Neuronal stem cell (in vitro differentiated cells): Measurements from ENCODE around the gene CD151.

ENCODE experiments used
- DNase-seq: peaks from one replicate; pipeline ENCODE4 v3.0.0-alpha.2; 2013; ENCODE audit warnings: low spot score
- H2AFZ ChIP-seq: one replicate; pipeline ENCODE4 v1.6.1; 2013; ENCODE audit warnings: mild to moderate bottlenecking, low read length, inconsistent platforms
- H2AK5ac ChIP-seq: 2 replicates; pipeline ENCODE4 v1.6.1; 2013; ENCODE audit warnings: low read depth, mild to moderate bottlenecking, inconsistent platforms, low read length, moderate library complexity, mixed read lengths
- H2BK120ac ChIP-seq: 2 replicates; pipeline ENCODE4 v1.6.1; 2013; ENCODE audit warnings: low read depth, mild to moderate bottlenecking, inconsistent platforms, low read length, moderate library complexity, mixed read lengths
- H2BK12ac ChIP-seq: one replicate; pipeline ENCODE4 v1.6.1; 2013; ENCODE audit warnings: low read length, inconsistent platforms
- H2BK15ac ChIP-seq: 2 replicates; pipeline ENCODE4 v1.6.1; 2013; ENCODE audit warnings: mild to moderate bottlenecking, low read length, inconsistent platforms, mixed read lengths
- H2BK5ac ChIP-seq: one replicate; pipeline ENCODE4 v1.6.1; 2013; ENCODE audit warnings: inconsistent platforms, mild to moderate bottlenecking, low read length, moderate library complexity
- H3K14ac ChIP-seq: one replicate; pipeline ENCODE4 v1.6.1; 2013; ENCODE audit warnings: low read length, inconsistent platforms
- H3K18ac ChIP-seq: 2 replicates; pipeline ENCODE4 v1.6.1; 2013; ENCODE audit warnings: low read length, inconsistent platforms
- H3K23ac ChIP-seq: 2 replicates; pipeline ENCODE4 v1.6.1; 2013; ENCODE audit warnings: low read depth, mild to moderate bottlenecking, mixed read lengths, low read length, inconsistent platforms; ENCODE audit not compliant: poor library complexity
- H3K27ac ChIP-seq: replicated peaks from 3 replicates; pipeline ENCODE4 v1.5.1; 2013; ENCODE audit warnings: low read length, inconsistent platforms
- H3K27me3 ChIP-seq, 3 experiments: 2 replicates each; pipeline ENCODE4 v1.6.1; 2013; ENCODE audit warnings: low read length in 3 of 3, mild to moderate bottlenecking in 2 of 3, inconsistent platforms in 1 of 3, low read depth in 1 of 3, mixed read lengths in 1 of 3, moderate library complexity in 1 of 3; ENCODE audit not compliant: control insufficient read depth in 3 of 3, insufficient read depth in 3 of 3
- H3K36me3 ChIP-seq, 2 donors: replicated peaks in 1 of 2; 2 replicates each; pipeline ENCODE4 v1.6.1; 2013; ENCODE audit warnings: low read length in 2 of 2; ENCODE audit not compliant: control insufficient read depth in 2 of 2, insufficient read depth in 2 of 2
- H3K4ac ChIP-seq: 2 replicates; pipeline ENCODE4 v1.6.1; 2013; ENCODE audit warnings: inconsistent platforms, mild to moderate bottlenecking, low read length, moderate library complexity
- H3K4me1 ChIP-seq, 2 donors: 1 replicate in 1 of 2; 2 replicates in 1 of 2; pipeline ENCODE4 v1.6.1; 2013; ENCODE audit warnings: low read length in 2 of 2, low read depth in 1 of 2; ENCODE audit not compliant: control insufficient read depth in 2 of 2, insufficient read depth in 1 of 2
- H3K4me2 ChIP-seq: one replicate; pipeline ENCODE4 v1.6.1; 2013; ENCODE audit warnings: mild to moderate bottlenecking, low read length, inconsistent platforms; ENCODE audit not compliant: insufficient read depth, poor library complexity, severe bottlenecking
- H3K4me3 ChIP-seq, 2 donors: 2 replicates each; pipeline ENCODE4 v1.5.1; 2013; ENCODE audit warnings: low read length in 2 of 2, mild to moderate bottlenecking in 2 of 2, inconsistent platforms in 1 of 2, moderate library complexity in 1 of 2
- H3K79me1 ChIP-seq: one replicate; pipeline ENCODE4 v1.6.1; 2013; ENCODE audit warnings: low read depth, mild to moderate bottlenecking, inconsistent platforms, low read length, moderate library complexity
- H3K9ac ChIP-seq: one replicate; pipeline ENCODE4 v1.6.1; 2013; ENCODE audit warnings: mild to moderate bottlenecking, low read depth, low read length, inconsistent platforms; ENCODE audit not compliant: poor library complexity
- H3K9me3 ChIP-seq, 2 donors: replicated peaks in 1 of 2; 2 replicates each; pipeline versions ENCODE3 to v1.6.1; 2013; ENCODE audit warnings: low read length in 2 of 2, mild to moderate bottlenecking in 2 of 2, inconsistent platforms in 1 of 2, low read depth in 1 of 2, mixed read lengths in 1 of 2, moderate library complexity in 1 of 2; ENCODE audit not compliant: control insufficient read depth in 2 of 2, insufficient read depth in 1 of 2
- H4K8ac ChIP-seq: one replicate; pipeline ENCODE4 v1.6.1; 2013; ENCODE audit warnings: low read depth, mild to moderate bottlenecking, inconsistent platforms, low read length, moderate library complexity
- H4K91ac ChIP-seq: one replicate; pipeline ENCODE4 v1.6.1; 2013; ENCODE audit warnings: low read length, low read depth, mild to moderate bottlenecking, inconsistent platforms; ENCODE audit not compliant: poor library complexity
- WGBS, 2 donors: extraction: QIAGEN DNeasy Blood & Tissue Kit; methylation state at CpG; one replicate each; pipeline ENCODE4 v1.1.7; 2013; ENCODE audit warnings: missing lambda C conversion rate in 2 of 2, mixed read lengths in 1 of 2; ENCODE audit not compliant: insufficient read length in 2 of 2, insufficient replicate concordance in 1 of 2; ENCODE audit errors: extremely low coverage in 2 of 2; 5-methylcytosine and 5-hydroxymethylcytosine counted together

The CD151 gene

DNA sequence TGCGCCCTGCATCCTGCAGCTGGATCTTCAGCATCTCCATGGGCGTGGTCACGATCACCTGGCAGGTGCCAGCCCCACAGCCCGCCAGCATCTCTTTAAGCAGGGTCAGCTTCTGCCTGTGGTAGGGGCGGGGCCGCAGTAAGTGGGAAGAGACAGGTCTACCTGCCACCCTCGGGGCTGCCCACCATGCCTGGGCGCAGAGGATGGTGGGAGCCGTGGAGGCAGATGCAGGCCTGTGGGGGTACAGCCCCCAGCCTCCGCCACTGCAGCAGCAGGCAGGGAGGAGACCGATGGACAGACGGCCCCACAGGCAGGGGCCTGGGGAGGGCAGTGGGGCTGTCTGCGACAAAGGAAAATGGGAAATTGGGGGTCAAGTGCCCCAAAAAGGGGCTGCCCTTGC is 39.9 kb upstream of the CD151 start:
- Histone ChIP-seq H3K18ac (no peak overlapping the region), H2AK5ac (no peak overlapping the region)

DNA sequence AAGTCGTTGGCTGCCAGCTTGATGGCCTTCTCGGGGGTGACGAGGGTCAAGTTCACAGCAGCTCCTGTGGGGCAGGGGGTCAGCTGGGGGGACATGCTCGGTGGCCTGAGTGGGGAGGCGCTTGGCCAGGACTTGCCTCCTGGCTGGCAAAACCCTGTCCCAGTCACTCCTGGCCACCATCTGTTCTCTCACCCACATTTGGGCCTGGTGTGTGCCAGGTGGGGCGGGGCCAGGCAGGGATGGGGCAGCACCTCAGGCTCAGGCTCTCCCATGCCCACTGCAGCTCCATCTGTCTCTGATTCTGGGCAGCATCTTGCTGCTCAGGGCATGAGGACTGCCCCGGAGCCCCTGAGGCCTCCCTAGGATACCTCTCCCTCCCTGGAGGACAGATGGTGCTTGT is 39.2 kb upstream of the CD151 start:
- Histone ChIP-seq H3K4me1 (peaks cover 18 to 27% of the 10 kb centered on the region in 2 donors), H3K9me3 (no peaks in the 10 kb centered on the region), H2BK5ac (no peak overlapping the region), H4K8ac (no peak overlapping the region), H3K23ac (no peak overlapping the region), H2AK5ac (no peak overlapping the region), H3K27ac (no peak overlapping the region), H3K4me3 (no peak overlapping the region), H3K36me3 (peaks cover 19 to 40% of the 10 kb centered on the region in 2 donors), H2AFZ (no peak overlapping the region), H2BK12ac (no peak overlapping the region), H3K27me3 (no peaks in the 10 kb centered on the region), H4K91ac (no peak overlapping the region), H2BK120ac (no peak overlapping the region), H3K79me1 (peaks cover 24% of the 10 kb centered on the region), H3K18ac (no peak overlapping the region), H3K9ac (peak overlapping the region; percentile 12), H3K14ac (no peak overlapping the region), H3K4ac (no peak overlapping the region), H2BK15ac (no peak overlapping the region), H3K4me2 (no peak overlapping the region)
- no CpG with 5 or more reads among the region's 7 CpGs for WGBS, 2 donors
- no peak for DNase-seq

More for the DNA sequence above, 39.9 kb upstream of the CD151 start:
- no peaks in the 10 kb centered on the region for H3K9me3 ChIP-seq
- H3K23ac ChIP-seq = peak overlapping the region; percentile 89
- no peak overlapping the region for H2BK5ac ChIP-seq
- H3K27me3 ChIP-seq = no peaks in the 10 kb centered on the region
- peaks cover 18 to 27% of the 10 kb centered on the region in 2 donors for H3K4me1 ChIP-seq
- H3K4me3 ChIP-seq = no peak overlapping the region
- no peak overlapping the region for H2AFZ ChIP-seq
- H3K4me2 ChIP-seq = no peak overlapping the region
- no peak overlapping the region for H2BK12ac ChIP-seq
- no peak overlapping the region for H4K8ac ChIP-seq
- no peak overlapping the region for H3K14ac ChIP-seq
- no peak overlapping the region for H2BK120ac ChIP-seq
- H3K27ac ChIP-seq = no peak overlapping the region
- peak overlapping the region; percentile 21 for H3K9ac ChIP-seq
- no peak overlapping the region for H3K4ac ChIP-seq
- H3K36me3 ChIP-seq = peaks cover 19 to 40% of the 10 kb centered on the region in 2 donors
- no peak overlapping the region for H2BK15ac ChIP-seq
- H4K91ac ChIP-seq = no peak overlapping the region
- H3K79me1 ChIP-seq = peaks cover 21% of the 10 kb centered on the region
- no peak for DNase-seq
- WGBS, 2 donors = no CpG with 5 or more reads among the region's 13 CpGs

DNA sequence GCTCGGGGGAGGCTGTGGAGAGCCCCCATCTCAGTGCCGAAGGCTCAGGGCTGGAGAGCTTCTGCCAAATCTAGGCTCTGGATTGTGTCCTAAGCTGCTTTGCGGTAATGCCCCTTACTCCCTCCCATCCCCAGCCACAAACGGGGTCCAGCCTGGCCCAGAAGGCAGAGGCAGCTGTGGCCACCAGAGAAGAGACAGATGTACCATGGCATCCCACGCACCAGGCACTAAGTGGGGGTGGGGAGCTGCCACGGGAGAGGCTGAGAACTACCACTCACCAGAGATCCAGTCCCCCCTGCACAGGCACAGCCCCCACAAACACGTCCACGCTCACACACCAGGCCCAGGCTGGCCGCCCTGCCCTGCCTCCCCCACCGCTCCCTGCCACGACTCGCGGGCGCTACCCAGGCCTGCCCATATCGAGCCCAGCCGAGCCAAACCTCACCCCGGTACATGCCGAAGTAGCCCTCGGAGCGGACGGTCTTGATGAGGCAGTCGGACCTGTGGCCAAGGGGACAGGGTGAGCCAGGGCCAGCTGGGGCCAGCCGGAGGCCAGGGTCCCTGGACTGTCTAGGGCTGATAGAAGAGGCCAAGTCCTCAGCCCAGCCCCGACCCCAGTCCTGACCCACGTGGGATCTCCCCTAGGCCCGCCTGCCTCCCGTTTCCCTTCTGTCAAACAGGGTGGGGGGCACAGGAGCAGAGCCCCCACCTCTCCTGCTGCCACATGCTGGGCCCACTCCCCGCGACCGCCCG is 38.6 kb upstream of the CD151 start:
- Histone ChIP-seq H4K8ac (no peak overlapping the region), H3K27ac (no peak overlapping the region), H3K79me1 (peaks cover 24% of the 10 kb centered on the region), H3K23ac (peak overlapping the region; percentile 95), H3K36me3 (peaks cover 19 to 43% of the 10 kb centered on the region in 2 donors), H3K18ac (no peak overlapping the region), H3K27me3 (no peaks in the 10 kb centered on the region), H2AFZ (no peak overlapping the region), H3K9ac (peak overlapping the region; percentile 70), H3K4me3 (peak overlapping the region in 1 of 2 donors; percentile 26), H2BK120ac (no peak overlapping the region), H4K91ac (no peak overlapping the region), H3K9me3 (no peaks in the 10 kb centered on the region), H2BK5ac (peak overlapping the region; percentile 82), H2AK5ac (peak overlapping the region; percentile 56), H3K4ac (no peak overlapping the region), H2BK12ac (no peak overlapping the region), H3K4me1 (peaks cover 18 to 21% of the 10 kb centered on the region in 2 donors), H2BK15ac (no peak overlapping the region), H3K14ac (no peak overlapping the region), H3K4me2 (no peak overlapping the region)
- DNase-seq = no peak
- WGBS, 2 donors = no CpG with 5 or more reads among the region's 31 CpGs

DNA sequence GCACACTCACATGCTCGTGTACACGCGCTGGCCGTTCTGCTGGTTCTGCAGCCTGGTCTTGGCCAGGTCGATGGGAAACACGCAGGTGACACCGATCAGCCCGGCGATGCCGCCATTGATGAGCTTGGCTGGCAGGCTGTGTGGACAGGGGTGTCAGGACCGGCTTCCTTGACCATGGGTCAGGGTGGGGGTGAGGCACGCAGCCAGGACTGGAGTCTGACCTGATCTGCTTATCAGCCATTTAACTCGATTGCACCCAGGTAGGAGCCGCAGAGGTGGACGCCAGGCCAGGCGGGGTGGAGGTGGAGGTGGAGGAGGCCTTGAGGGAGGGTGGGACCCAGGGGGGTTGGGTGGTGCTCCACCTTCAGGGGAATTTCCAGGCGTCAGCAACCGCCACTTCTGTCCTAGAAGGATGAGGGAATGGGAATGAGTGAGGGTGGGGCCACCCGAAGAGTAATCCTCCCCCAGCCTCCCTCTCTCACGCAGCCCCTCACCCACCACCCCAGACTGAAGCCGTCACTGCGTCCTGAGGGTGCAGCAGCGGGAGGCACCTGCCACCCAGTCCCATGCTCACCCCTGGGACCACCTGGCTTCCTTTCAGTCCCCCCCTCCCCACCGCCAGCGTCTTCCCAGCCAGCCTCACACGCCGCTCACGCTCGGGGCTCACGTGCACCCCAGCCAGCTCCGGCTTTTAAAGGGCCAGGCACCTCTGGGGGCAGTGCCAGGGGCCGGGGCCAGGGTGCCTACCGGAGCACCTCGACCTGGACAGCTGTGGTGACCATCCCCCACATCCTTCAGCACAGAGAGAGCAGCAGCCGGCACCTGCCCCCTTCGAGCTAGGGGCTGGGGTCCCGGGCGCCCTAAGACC is 37.8 kb upstream of the CD151 start:
- Histone ChIP-seq H3K4me2 (peak overlapping the region; percentile 11), H3K4me3 (no peak overlapping the region), H3K36me3 (peaks cover 19 to 51% of the 10 kb centered on the region in 2 donors), H3K18ac (peak overlapping the region; percentile 64), H3K9ac (peak overlapping the region; percentile 70), H2BK15ac (no peak overlapping the region), H3K27me3 (no peaks in the 10 kb centered on the region), H4K8ac (no peak overlapping the region), H2BK5ac (peak overlapping the region; percentile 82), H2AFZ (no peak overlapping the region), H3K27ac (no peak overlapping the region), H4K91ac (no peak overlapping the region), H3K23ac (peak overlapping the region; percentile 95), H3K4me1 (peaks cover 15 to 16% of the 10 kb centered on the region in 2 donors), H3K79me1 (peaks cover 24% of the 10 kb centered on the region), H2AK5ac (peak overlapping the region; percentile 10), H2BK12ac (peak overlapping the region; percentile 41), H2BK120ac (no peak overlapping the region), H3K14ac (peak overlapping the region; percentile 38), H3K4ac (no peak overlapping the region), H3K9me3 (no peaks in the 10 kb centered on the region)
- DNase-seq = no peak
- no CpG with 5 or more reads among the region's 38 CpGs for WGBS, 2 donors
